Fibroblast of upper back skin (primary cell): ENCODE measurements around the gene SNRK.

Experiments
- DNase-seq: peaks from one replicate; pipeline ENCODE4 v3.0.0-alpha.2; 2013

SNRK gene

GRCh38 chr3:43309372-43310305 lies 23.3 kb downstream of the SNRK start:
- no peak for DNase-seq

DNA sequence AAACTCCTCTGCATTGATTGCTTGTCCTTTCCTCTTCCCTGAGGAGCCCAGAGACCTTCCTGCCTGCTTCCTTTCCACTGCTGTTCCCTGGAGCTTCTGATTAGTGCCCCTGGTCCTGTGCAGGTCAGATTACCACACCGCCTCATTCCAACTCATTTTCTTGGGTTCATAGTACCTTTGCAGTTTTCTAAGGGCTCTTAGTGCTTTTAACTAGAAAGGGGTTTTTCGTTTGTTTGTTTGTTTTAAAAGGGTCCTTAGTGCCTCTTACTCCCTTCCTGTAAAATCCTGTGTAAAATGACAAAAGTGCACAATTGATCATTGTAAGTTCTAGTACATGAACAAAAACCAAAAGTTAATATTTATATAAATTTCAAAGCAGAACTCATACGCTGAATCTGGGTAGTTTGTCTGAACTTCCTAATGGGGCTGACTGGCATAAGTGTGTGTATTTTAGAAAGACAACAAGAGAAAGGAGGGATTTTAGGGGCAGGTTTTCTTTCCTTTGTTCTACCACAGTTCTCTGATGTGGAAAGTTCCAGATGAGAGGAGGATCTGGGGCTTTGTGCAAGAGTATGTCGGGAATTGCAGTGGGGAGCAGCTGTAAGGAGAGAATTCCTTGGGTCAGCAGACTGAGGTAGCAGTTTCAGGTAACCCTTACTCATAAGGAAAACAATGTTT lies 30.6 kb downstream of the SNRK start:
- DNase-seq: no peak

DNA sequence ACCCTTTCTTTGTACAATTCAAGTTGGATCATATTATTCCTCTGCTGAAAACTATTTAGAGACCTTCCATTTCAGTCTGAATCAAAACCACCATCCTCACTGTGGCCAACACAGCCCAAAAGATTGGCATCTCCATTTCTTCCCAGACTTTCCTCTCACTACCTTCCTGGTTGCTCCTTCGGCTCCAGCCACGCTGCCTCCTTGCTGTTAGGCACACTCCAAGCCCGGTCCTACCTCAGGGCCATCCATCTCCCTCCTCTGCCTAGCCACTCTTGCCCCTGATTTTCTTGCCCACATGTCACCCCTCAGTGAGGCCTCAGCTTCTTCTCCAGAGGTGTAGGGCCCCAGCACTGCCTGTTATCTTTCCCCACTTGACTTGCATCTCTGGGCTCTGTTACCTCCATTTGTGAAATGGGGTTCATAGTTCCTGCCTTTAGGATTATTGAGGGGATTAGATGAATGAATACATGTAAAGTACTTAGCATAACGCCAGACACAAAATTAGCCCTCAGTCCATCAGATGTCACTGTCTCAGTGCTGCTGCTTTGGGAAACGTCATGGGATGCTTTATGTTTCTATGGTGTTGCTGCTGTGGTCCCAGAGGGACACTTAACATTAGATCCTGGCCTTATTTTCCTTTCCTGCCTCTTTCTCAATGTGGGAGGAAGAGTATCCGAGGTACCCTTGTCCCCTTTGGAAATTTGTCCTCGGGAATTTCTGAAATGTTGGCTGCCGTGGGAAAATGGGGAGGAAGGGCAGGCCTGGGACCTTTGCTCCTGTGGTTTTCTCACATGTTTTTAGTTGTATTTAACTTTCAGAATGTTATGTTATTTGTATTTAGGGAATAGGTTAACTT lies 31.3 kb downstream of the SNRK start:
- no peak for DNase-seq

- DNase-seq: no peak
These were observed 33.0 kb downstream of the SNRK start for GRCh38 chr3:43319376-43319775.

- DNase-seq: no peak
These were observed 33.5 kb downstream of the SNRK start for GRCh38 chr3:43319794-43320193.

DNA sequence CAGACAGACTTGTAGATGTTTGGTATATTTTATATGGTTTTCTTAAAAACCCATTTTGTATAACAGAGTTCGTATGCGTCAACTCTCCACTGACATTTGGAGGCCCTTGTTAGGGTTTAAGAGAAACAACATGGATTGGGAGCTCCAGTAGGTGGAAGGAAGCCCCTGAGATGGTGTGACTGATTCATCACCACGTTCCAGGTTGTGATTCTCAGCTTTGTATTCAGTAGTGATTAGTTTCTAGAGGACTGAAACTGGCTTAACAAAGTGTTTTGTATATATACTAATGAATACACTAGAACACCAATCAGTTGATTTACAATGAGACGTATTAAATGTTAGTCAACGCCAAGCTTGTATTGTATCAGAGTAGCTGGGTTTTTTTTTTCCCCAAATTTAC lies 33.9 kb downstream of the SNRK start:
- no peak for DNase-seq

DNA sequence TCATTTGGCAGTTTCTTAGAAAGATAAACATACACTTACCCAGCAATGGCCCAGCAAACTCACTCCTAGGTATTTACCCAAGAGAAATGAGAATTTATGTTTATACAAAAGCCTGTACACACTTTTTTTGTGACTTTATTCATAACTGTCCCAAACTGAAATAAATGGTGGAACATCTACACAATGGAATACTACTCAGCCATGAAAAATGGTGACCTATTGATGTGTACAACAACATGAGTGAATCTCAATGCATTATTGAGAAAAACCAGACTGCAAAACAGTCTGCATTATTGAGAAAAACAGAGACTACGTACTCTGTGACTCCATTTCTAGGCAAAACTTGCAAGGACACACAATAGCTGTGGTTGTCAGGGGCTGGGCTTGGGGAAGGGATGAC lies 37.2 kb downstream of the SNRK start:
- DNase-seq: no peak

DNA sequence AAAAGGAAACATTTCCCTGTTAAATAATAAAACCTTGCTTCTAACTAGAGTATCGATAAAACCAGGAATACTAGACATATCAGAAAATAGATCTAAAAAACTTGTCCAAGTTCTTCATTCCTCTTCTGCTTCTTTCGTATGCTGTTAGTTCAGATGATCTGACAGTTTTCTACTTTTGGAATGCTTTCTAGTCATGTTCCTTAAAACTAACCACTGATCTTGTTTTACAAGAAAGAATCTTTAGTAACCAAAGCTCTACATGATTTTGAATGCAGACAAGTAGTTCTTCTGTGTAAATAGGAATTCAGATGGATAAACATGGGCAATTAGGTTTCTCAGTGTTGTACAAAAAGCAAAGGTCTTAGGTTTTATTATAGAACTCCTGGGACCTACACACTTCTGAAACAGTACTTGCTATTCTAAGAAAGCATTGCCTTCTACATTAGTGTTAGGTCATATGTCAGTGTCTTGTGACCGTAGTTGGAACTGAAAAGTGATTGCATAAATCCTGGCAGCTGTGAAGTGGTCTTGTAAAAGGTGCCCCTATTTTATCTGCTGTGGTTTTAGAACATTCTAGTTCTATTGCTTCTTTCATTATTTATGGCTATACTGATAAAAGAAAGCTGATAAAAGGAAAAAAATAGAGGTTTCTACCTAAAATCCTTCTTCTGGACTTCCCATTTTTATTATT lies 40.7 kb downstream of the SNRK start:
- no peak for DNase-seq

DNA sequence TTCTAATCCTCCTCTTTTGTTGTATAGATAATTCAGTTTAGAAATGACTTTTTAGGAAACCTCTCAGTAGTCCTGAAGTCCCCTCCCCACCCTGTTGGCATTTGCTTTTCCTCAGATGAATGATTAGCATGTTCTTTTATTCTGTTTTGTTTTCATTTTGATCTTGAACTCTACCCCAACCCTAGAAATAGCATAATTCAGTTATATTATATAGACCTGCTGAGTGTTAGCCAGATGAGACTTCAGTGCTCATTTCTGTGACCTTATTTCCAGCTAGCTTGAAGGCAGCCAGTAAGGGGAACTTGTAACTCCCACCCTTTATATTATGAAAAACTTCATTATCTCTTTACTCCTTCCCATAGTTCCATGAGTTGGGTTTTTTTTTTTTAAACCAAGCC lies 41.2 kb downstream of the SNRK start:
- no peak for DNase-seq

GRCh38 chr3:43328653-43329052 lies 42.3 kb downstream of the SNRK start:
- no peak for DNase-seq

DNA sequence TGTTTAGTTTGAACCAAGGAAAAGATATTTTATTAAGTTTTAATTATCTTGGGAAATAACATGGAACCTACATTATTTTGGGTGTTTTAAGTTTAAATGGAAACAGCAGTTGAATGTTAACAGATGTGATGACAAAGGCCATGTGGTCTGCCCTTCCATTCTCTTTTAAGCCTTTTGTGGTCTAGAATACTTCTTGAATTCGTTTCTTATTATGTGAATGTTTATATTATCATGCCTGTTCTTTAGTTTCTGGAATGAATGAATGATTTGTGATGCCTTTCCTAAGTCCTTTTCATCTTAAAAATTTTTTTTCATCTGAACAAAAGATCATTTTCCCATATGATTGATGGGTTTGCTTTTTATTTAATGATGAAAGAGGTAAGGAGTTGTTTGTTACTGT lies 44.6 kb downstream of the SNRK start:
- peak; percentile 65 for DNase-seq

DNA sequence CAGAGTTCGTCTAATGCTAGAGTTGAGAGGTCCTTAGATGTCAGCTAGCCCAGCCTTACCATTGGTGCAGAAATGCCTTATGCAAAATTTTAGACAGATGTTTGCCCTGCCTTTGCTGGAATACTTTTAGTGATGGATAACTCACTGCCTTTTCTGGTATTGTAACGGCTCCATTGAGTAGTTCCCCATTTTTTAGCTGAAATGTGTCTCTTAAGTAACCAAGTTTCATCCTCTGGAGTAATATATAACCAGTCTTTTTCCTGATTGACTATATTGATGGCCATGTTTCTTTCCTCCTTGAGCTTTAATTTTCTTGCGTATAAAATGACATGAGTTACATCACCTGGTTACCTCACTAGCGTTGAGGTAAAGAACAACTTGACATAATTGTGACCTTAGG lies 45.0 kb downstream of the SNRK start:
- no peak for DNase-seq

GRCh38 chr3:43334976-43335375 lies 48.6 kb downstream of the SNRK start:
- DNase-seq: no peak

GRCh38 chr3:43335799-43336198 lies 49.5 kb downstream of the SNRK start:
- no peak for DNase-seq

GRCh38 chr3:43338295-43338694 lies 52.0 kb downstream of the SNRK start:
- no peak for DNase-seq

DNA sequence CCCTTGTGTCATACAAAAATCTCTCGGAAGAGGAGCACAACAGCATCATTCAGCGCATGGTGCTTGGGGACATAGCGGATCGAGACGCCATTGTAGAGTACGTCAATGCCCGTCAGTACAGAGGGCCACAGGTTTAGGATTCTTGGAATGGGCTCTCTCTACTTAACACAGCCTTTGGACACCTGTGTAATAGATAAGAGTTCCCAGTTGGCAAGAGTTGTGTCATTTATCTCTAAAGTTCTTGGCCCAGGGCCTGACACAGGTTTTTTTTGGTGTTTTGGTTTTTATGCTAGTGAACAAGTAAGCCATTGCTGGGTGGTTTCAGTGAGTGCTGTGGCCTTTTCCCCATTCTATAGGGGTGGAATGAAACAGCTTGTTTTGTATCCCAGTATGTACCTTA lies 54.1 kb downstream of the SNRK start:
- DNase-seq: no peak

- DNase-seq: no peak
These were observed 55.4 kb downstream of the SNRK start for GRCh38 chr3:43341788-43342187.

- DNase-seq: no peak
These were observed 56.8 kb downstream of the SNRK start for GRCh38 chr3:43343185-43343584.

- no peak for DNase-seq
These were observed 57.5 kb downstream of the SNRK start for GRCh38 chr3:43343815-43344214.

GRCh38 chr3:43344520-43344919 lies 58.2 kb downstream of the SNRK start:
- DNase-seq: no peak

- no peak for DNase-seq
These were observed 58.9 kb downstream of the SNRK start for GRCh38 chr3:43345246-43345645.

GRCh38 chr3:43345877-43346276 lies 59.5 kb downstream of the SNRK start:
- peak; percentile 59 for DNase-seq
